Endothelial cell of umbilical vein (primary cell): ENCODE measurements around the gene C1orf167. TPM values are rescaled to one million over a fixed set of nuclear protein-coding genes. Genes with fewer than 3 reads are reported as not detected.

Experiments
- BruUV-seq: library from RNA; stranded (reverse); fragments of 400-500 nt; replicated peaks from 2 replicates; lab custom pipeline; 2021; lab: Mats Ljungman, UMichigan
- CTCF ChIA-PET: fragments of 300-600, 350-600 bp; sonication (Branson Sonifier 250); formaldehyde crosslinking; loops from one replicate; lab custom pipeline; 2021; ENCODE audit warnings: antibody characterized with exemption, inconsistent platforms; lab: Charles Lee
- POLR2A ChIA-PET: fragments of 300-600, 350-600 bp; sonication (Branson Sonifier 250); formaldehyde crosslinking; loops from one replicate; lab custom pipeline; 2021; ENCODE audit warnings: antibody characterized with exemption, inconsistent platforms; lab: Charles Lee
- DNase-seq: peaks from one replicate; pipeline ENCODE4 v3.0.0-alpha.2; 2011; ENCODE audit warnings: low read depth, low spot score
- FAIRE-seq: peaks from 2 replicates; lab custom pipeline; 2011; peaks lifted over from hg19 to GRCh38; lab: Jason Lieb, UNC
- H2AFZ ChIP-seq: 2 replicates; pipeline ENCODE4 v1.6.0; 2012; ENCODE audit warnings: low read depth, low read length, control low read depth, inconsistent platforms
- H3K27ac ChIP-seq: 2 replicates; pipeline ENCODE4 v1.5.1; 2011; ENCODE audit warnings: low read depth, mild to moderate bottlenecking, control low read depth, low read length, moderate library complexity; ENCODE audit not compliant: insufficient read depth
- H3K27me3 ChIP-seq, 2 experiments: 2 replicates each; pipeline versions ENCODE4 v1.6.0 to v1.6.1; 2011; ENCODE audit warnings: low read length in 2 of 2, mixed read lengths in 1 of 2; ENCODE audit not compliant: control insufficient read depth in 2 of 2, insufficient read depth in 2 of 2
- H3K36me3 ChIP-seq, 2 experiments: 2 replicates in 1 of 2; 3 replicates in 1 of 2; pipeline ENCODE4 v1.5.1; 2011; ENCODE audit warnings: low read length in 2 of 2, mild to moderate bottlenecking in 1 of 2, moderate library complexity in 1 of 2; ENCODE audit not compliant: control insufficient read depth in 2 of 2, insufficient read depth in 2 of 2; ENCODE audit errors: extremely low read depth in 1 of 2
- H3K4me1 ChIP-seq: 3 replicates; pipeline ENCODE4 v1.5.1; 2011; ENCODE audit warnings: mild to moderate bottlenecking, low read length; ENCODE audit not compliant: control insufficient read depth, insufficient read depth; ENCODE audit errors: extremely low read depth
- H3K4me2 ChIP-seq: 2 replicates; pipeline ENCODE4 v1.6.1; 2011; ENCODE audit warnings: low read length, control low read depth, mixed read lengths; ENCODE audit not compliant: insufficient read depth
- H3K4me3 ChIP-seq, 3 experiments: fragments of 200-600 bp in 1 of 3; sonication (generic), shearing (Covaris generic) in 1 of 3; replicated peaks in 1 of 3; 2 replicates each; pipeline ENCODE4 v1.5.1; 2011 to 2016; ENCODE audit warnings: control low read depth in 3 of 3, low read length in 3 of 3, mild to moderate bottlenecking in 2 of 3, inconsistent platforms in 1 of 3, low read depth in 1 of 3, moderate library complexity in 1 of 3; ENCODE audit not compliant: insufficient read depth in 1 of 3
- H3K79me2 ChIP-seq: 2 replicates; pipeline ENCODE4 v1.6.0; 2012; ENCODE audit warnings: low read length, inconsistent platforms; ENCODE audit not compliant: control insufficient read depth, insufficient read depth
- H3K9ac ChIP-seq: replicated peaks from 2 replicates; pipeline ENCODE3; 2011; ENCODE audit warnings: low read length, control low read depth; ENCODE audit not compliant: insufficient read depth; ENCODE audit errors: extremely low read depth
- H3K9me1 ChIP-seq: replicated peaks from 3 replicates; pipeline ENCODE4 v1.6.0; 2011; ENCODE audit warnings: mild to moderate bottlenecking, low read length; ENCODE audit not compliant: control insufficient read depth, insufficient read depth; ENCODE audit errors: extremely low read depth
- H3K9me3 ChIP-seq: replicated peaks from 2 replicates; pipeline ENCODE4 v1.5.1; 2012; ENCODE audit warnings: low read length, inconsistent platforms; ENCODE audit not compliant: control insufficient read depth, insufficient read depth
- H4K20me1 ChIP-seq: replicated peaks from 2 replicates; pipeline ENCODE3; 2011; ENCODE audit warnings: mild to moderate bottlenecking, low read length; ENCODE audit not compliant: control insufficient read depth, insufficient read depth; ENCODE audit errors: extremely low read depth
- CTCF ChIP-seq, 2 donors: IDR thresholded peaks; 1 replicate in 1 of 2; 2 replicates in 1 of 2; pipeline ENCODE4 v1.5.1; 2011; ENCODE audit warnings: low read length in 2 of 2, mild to moderate bottlenecking in 2 of 2, moderate library complexity in 2 of 2, control low read depth in 1 of 2, inconsistent platforms in 1 of 2, low read depth in 1 of 2; ENCODE audit not compliant: insufficient read depth in 1 of 2; ENCODE audit errors: extremely low read depth in 1 of 2
- EZH2 ChIP-seq: IDR thresholded peaks from 2 replicates; pipeline ENCODE4 v1.6.1; 2012; ENCODE audit warnings: borderline replicate concordance, low read depth, mild to moderate bottlenecking, moderate library complexity, low read length, inconsistent platforms; ENCODE audit not compliant: severe bottlenecking
- FOS ChIP-seq: IDR thresholded peaks from 2 replicates; pipeline ENCODE4 v1.6.1; 2011; ENCODE audit warnings: mild to moderate bottlenecking, low read length, moderate library complexity, borderline replicate concordance; ENCODE audit not compliant: insufficient read depth
- GATA2 ChIP-seq: IDR thresholded peaks from 2 replicates; pipeline ENCODE4 v1.7.0; 2011; ENCODE audit warnings: low read depth, mild to moderate bottlenecking, moderate library complexity, mixed read lengths, low read length; ENCODE audit not compliant: insufficient read length, insufficient read depth
- JUN ChIP-seq: IDR thresholded peaks from 2 replicates; pipeline ENCODE4 v1.6.1; 2011; ENCODE audit warnings: borderline replicate concordance, low read depth; ENCODE audit not compliant: insufficient read length, insufficient read depth
- MYC ChIP-seq: IDR thresholded peaks from one replicate; pipeline ENCODE4 v1.6.1; 2011; ENCODE audit warnings: mild to moderate bottlenecking, low read depth, low read length
- POLR2A ChIP-seq: IDR thresholded peaks from 2 replicates; pipeline ENCODE4 v1.6.1; 2012; ENCODE audit warnings: low read depth, mild to moderate bottlenecking, control low read depth, low read length
- POLR2AphosphoS5 ChIP-seq: IDR thresholded peaks from 2 replicates; pipeline ENCODE4 v1.6.1; 2012; ENCODE audit warnings: low read depth, mild to moderate bottlenecking, control low read depth, low read length, moderate library complexity; ENCODE audit not compliant: insufficient read depth
- dilution Hi-C: fragments of 300-500 bp; cut with MboI; formaldehyde crosslinking; loops from one replicate; pipeline ENCODE4 v1.15.0; 2019; ENCODE audit warnings: low sequenced_read_pairs; ENCODE audit not compliant: extremely low pct_ligation_motif_present
- intact Hi-C: fragments of 100-400 bp; cut with micrococcal nuclease; formaldehyde crosslinking; loops from one replicate; pipeline ENCODE4 v1.10.0; 2022
- polyA plus RNA-seq, 4 experiments: library from polyadenylated mRNA; depleted of rRNA in 3 of 4; stranded (reverse) in 3 of 4; unstranded in 1 of 4; fragments of >200 nt; gene quantifications; 2 replicates each; pipeline versions ENCODE4 v1.2.1 to v1.2.3, GENCODE V29; 2011 to 2012; ENCODE audit warnings: missing spikeins in 1 of 4
- total RNA-seq: library from RNA; stranded (reverse); gene quantifications from 2 replicates; pipeline ENCODE4 v1.2.3, GENCODE V29; 2021
- TF ChIP-seq, protein P1 (sequence below): IDR thresholded peaks from 2 replicates; pipeline ENCODE4 v1.6.1; 2011; ENCODE audit not compliant: insufficient read depth, insufficient read length

C1orf167 gene
- total and polyA plus RNA-seq, 2 donors (not counting 3 experiments of a cell fraction or from before 2014, with no cell fraction given) = not detected

GRCh38 chr1:11813021-11813420 lies 51.0 kb downstream of the C1orf167 start:
- DNase-seq (no peak), FAIRE-seq (no peak)
- H3K4me2 ChIP-seq = no peak overlapping the region
- peaks cover 3% of the 10 kb centered on the region for H3K4me1 ChIP-seq
- H4K20me1 ChIP-seq = peaks cover 7% of the 10 kb centered on the region
- no peak overlapping the region for H2AFZ ChIP-seq
- dilution Hi-C loops (no loop called here), intact Hi-C loops (no loop called here)
- H3K79me2 ChIP-seq = peaks cover 43% of the 10 kb centered on the region
- no peak overlapping the region for H3K9ac ChIP-seq
- peaks cover 25 to 29% of the 10 kb centered on the region in 2 experiments for H3K36me3 ChIP-seq
- POLR2A ChIA-PET = no interaction called here
- no TSS peak for BruUV-seq
- no peak overlapping the region for H3K27ac ChIP-seq
- CTCF ChIA-PET = no interaction called here
- no peaks in the 10 kb centered on the region for H3K9me3 ChIP-seq
- no peak overlapping the region for H3K4me3 ChIP-seq
- no peaks in the 10 kb centered on the region for H3K27me3 ChIP-seq
- H3K9me1 ChIP-seq = no peaks in the 10 kb centered on the region
- no peak for TF ChIP-seq MYC
- TF ChIP-seq, protein P1, sequence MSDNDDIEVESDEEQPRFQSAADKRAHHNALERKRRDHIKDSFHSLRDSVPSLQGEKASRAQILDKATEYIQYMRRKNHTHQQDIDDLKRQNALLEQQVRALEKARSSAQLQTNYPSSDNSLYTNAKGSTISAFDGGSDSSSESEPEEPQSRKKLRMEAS = no peak
- TF ChIP-seq FOS = no peak
- TF ChIP-seq JUN = no peak
- TF ChIP-seq EZH2 = no peak

GRCh38 chr1:11817192-11817591 lies 55.2 kb downstream of the C1orf167 start:
- Histone ChIP-seq H3K4me3 (no peak overlapping the region), H3K36me3 (peaks cover 25% of the 10 kb centered on the region in 2 experiments), H3K9me1 (no peaks in the 10 kb centered on the region), H3K79me2 (peaks cover 16% of the 10 kb centered on the region), H3K9ac (no peak overlapping the region), H3K27ac (no peak overlapping the region), H3K27me3 (no peaks in the 10 kb centered on the region), H4K20me1 (peaks cover 5% of the 10 kb centered on the region), H3K4me1 (peaks cover 16% of the 10 kb centered on the region), H3K4me2 (no peak overlapping the region), H2AFZ (no peak overlapping the region), H3K9me3 (no peaks in the 10 kb centered on the region)
- dilution Hi-C loops (no loop called here), intact Hi-C loops (no loop called here)
- DNase-seq = no peak
- CTCF ChIA-PET = no interaction called here
- BruUV-seq = no TSS peak
- TF ChIP-seq EZH2 (no peak), FOS (no peak), MYC (no peak), POLR2A (no peak), GATA2 (no peak), CTCF (IDR thresholded peaks at IDR 0.05; ENCODE audit: extremely low read depth in 1 of 2, insufficient read depth in 1 of 2, low read depth in 1 of 2, low read length in 2 of 2) (no peak), POLR2AphosphoS5 (no peak), JUN (no peak)
- TF ChIP-seq, protein P1 = no peak
- POLR2A ChIA-PET = no interaction called here
- no peak for FAIRE-seq
